Lower lobe of right lung (tissue), 2 donors: ENCODE measurements around the gene ATAD1. TPM values are rescaled to one million over a fixed set of nuclear protein-coding genes. Genes with fewer than 3 reads are reported as not detected.

Experiments
- ATAC-seq, 2 donors: fragments of 200-7000 bp; cut with Tn5 transposase; one replicate each; pipeline ENCODE4 v1.9.1; 2020 to 2022; ENCODE audit warnings: mild to moderate bottlenecking in 2 of 2, moderate library complexity in 2 of 2
- DNase-seq: peaks from one replicate; pipeline ENCODE4 v3.0.0-alpha.2; 2020
- H3K27ac ChIP-seq: fragments of 200-600 bp; one replicate; pipeline ENCODE4 v1.8.0; 2022
- H3K27me3 ChIP-seq: fragments of 200-600 bp; one replicate; pipeline ENCODE4 v1.8.0; 2022; ENCODE audit warnings: low read depth
- H3K36me3 ChIP-seq: fragments of 200-600 bp; one replicate; pipeline ENCODE4 v1.8.0; 2022; ENCODE audit warnings: mild to moderate bottlenecking
- H3K4me1 ChIP-seq: fragments of 200-600 bp; one replicate; pipeline ENCODE4 v1.8.0; 2022
- H3K4me3 ChIP-seq: fragments of 200-600 bp; one replicate; pipeline ENCODE4 v1.8.0; 2022; ENCODE audit warnings: mild to moderate bottlenecking
- H3K9me3 ChIP-seq: fragments of 200-600 bp; one replicate; pipeline ENCODE4 v1.8.0; 2022
- CTCF ChIP-seq: fragments of 200-600 bp; IDR thresholded peaks from one replicate; pipeline ENCODE4 v1.8.0; 2022; ENCODE audit warnings: antibody characterized with exemption, mild to moderate bottlenecking
- intact Hi-C: fragments of 100-400 bp; cut with DNase I; formaldehyde crosslinking; loops from one replicate; pipeline ENCODE4 v1.11.0; 2022
- total RNA-seq: library from RNA; stranded (reverse); fragmentation: NEBNext Ultra II Directional; extraction: Animal tissue kit (Norgen Biotek cat#: 25700); gene quantifications from one replicate; pipeline ENCODE4 v1.2.1, GENCODE V29; 2021
- donor health status: DM: no; HTN: yes; CAD: no; lungs with severe emphysema.

ATAD1 gene
- total RNA-seq, 1 donor from 2014 or later, result 51.2 TPM

- Histone ChIP-seq H3K4me1 (peaks cover 8% of the 10 kb centered on the region), H3K27me3 (no peaks in the 10 kb centered on the region), H3K36me3 (no peaks in the 10 kb centered on the region), H3K9me3 (no peaks in the 10 kb centered on the region), H3K4me3 (no peak overlapping the region), H3K27ac (no peak overlapping the region)
- no peak for TF ChIP-seq CTCF
- DNase-seq (no peak), ATAC-seq (no peak)
- intact Hi-C loops, result no loop called here
Measured at GRCh38 chr10:87844837-87845623, 27.0 kb upstream of the ATAD1 start.

GRCh38 chr10:87843714-87844113 is 25.7 kb upstream of the ATAD1 start:
- no peak for TF ChIP-seq CTCF
- intact Hi-C loops, result no loop called here
- ATAC-seq (no peak), DNase-seq (no peak)
- H3K27ac ChIP-seq, result no peak overlapping the region
- H3K9me3 ChIP-seq, result no peaks in the 10 kb centered on the region
- H3K27me3 ChIP-seq, result no peaks in the 10 kb centered on the region
- H3K4me3 ChIP-seq, result no peak overlapping the region
- no peaks in the 10 kb centered on the region for H3K36me3 ChIP-seq
- H3K4me1 ChIP-seq, result peaks cover 8% of the 10 kb centered on the region

GRCh38 chr10:87842776-87843497 is 24.9 kb upstream of the ATAD1 start:
- DNase-seq, result no peak
- Histone ChIP-seq H3K4me1 (peaks cover 8% of the 10 kb centered on the region), H3K4me3 (no peak overlapping the region), H3K9me3 (no peaks in the 10 kb centered on the region), H3K27me3 (no peaks in the 10 kb centered on the region), H3K27ac (no peak overlapping the region), H3K36me3 (no peaks in the 10 kb centered on the region)
- intact Hi-C loops, result no loop called here
- no peak for TF ChIP-seq CTCF
- ATAC-seq, result peak; percentile 25 to 56

- Histone ChIP-seq H3K36me3 (no peaks in the 10 kb centered on the region), H3K27me3 (no peaks in the 10 kb centered on the region), H3K4me3 (no peak overlapping the region), H3K4me1 (peaks cover 8% of the 10 kb centered on the region), H3K9me3 (no peaks in the 10 kb centered on the region), H3K27ac (no peak overlapping the region)
- ATAC-seq (peak; percentile 94), DNase-seq (no peak)
- intact Hi-C loops, result no loop called here
- TF ChIP-seq CTCF, result no peak
Measured at GRCh38 chr10:87842220-87842641, 24.2 kb upstream of the ATAD1 start.

GRCh38 chr10:87841186-87841585 is 23.2 kb upstream of the ATAD1 start:
- no peak overlapping the region for H3K4me3 ChIP-seq
- H3K27me3 ChIP-seq, result no peaks in the 10 kb centered on the region
- no peaks in the 10 kb centered on the region for H3K9me3 ChIP-seq
- peaks cover 8% of the 10 kb centered on the region for H3K4me1 ChIP-seq
- ATAC-seq, result no peak
- no peak overlapping the region for H3K27ac ChIP-seq
- TF ChIP-seq CTCF, result no peak
- intact Hi-C loops, result no loop called here
- no peaks in the 10 kb centered on the region for H3K36me3 ChIP-seq
- DNase-seq, result no peak
